ENCODE measurements around the gene FGD3.

The FGD3 gene

DNA sequence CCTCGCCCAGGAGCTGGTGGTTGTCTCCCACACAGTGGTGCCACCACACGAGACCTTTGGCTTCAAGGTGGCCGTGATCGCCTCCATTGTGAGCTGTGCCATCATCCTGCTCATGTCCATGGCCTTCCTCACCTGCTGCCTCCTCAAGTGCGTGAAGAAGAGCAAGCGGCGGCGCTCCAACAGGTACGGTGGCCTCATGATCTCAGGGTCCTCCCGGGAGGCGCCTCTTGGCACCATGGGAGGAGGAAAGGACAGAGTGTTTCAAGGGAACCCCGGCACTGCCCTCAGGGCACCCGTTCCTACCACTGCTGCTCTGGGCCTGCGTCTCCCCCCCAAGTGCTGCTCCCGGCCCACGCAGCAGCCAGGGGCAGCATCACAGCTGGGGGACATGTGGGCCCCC is 130.5 kb downstream of the FGD3 start:
- no peaks in the 10 kb centered on the region for H3K27me3 ChIP-seq
- peaks cover 0 to 3% (median 2%) of the 10 kb centered on the region in 4 donors for H3K4me1 ChIP-seq
- TF ChIP-seq, protein P1, sequence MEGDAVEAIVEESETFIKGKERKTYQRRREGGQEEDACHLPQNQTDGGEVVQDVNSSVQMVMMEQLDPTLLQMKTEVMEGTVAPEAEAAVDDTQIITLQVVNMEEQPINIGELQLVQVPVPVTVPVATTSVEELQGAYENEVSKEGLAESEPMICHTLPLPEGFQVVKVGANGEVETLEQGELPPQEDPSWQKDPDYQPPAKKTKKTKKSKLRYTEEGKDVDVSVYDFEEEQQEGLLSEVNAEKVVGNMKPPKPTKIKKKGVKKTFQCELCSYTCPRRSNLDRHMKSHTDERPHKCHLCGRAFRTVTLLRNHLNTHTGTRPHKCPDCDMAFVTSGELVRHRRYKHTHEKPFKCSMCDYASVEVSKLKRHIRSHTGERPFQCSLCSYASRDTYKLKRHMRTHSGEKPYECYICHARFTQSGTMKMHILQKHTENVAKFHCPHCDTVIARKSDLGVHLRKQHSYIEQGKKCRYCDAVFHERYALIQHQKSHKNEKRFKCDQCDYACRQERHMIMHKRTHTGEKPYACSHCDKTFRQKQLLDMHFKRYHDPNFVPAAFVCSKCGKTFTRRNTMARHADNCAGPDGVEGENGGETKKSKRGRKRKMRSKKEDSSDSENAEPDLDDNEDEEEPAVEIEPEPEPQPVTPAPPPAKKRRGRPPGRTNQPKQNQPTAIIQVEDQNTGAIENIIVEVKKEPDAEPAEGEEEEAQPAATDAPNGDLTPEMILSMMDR (IDR thresholded peaks at IDR 0.05) = no peak
- DNase-seq = no peak
- no peaks in the 10 kb centered on the region for H3K9me3 ChIP-seq
- no peak overlapping the region for H3K4me3 ChIP-seq
- H3K36me3 ChIP-seq = no peaks in the 10 kb centered on the region
- intact Hi-C loops (cut with DNase I; ENCODE audit: low total_unique reads) = no loop called here
- H3K27ac ChIP-seq = no peak overlapping the region

DNA sequence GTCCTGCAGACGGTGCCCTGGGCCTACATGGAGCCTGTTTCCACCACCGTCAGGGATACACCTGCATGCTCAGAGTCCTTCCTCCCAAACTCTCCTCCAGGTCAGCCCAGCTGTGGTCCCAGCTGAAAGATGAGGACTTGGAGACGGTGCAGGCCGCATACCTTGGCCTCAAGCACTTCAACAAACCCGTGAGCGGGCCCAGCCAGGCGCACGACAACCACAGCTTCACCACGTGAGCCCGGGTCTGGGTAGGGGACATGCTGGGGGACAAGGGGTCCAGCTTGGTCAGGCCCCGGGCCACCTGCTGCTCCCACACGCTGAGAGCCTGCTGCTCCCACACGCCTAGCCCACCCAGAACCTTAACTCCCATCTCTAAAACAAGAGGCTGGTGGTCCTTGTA is 132.0 kb downstream of the FGD3 start:
- no peak overlapping the region for H3K27ac ChIP-seq
- TF ChIP-seq, protein P1 (IDR thresholded peaks at IDR 0.05) = no peak
- H3K27me3 ChIP-seq = no peaks in the 10 kb centered on the region
- no peaks in the 10 kb centered on the region for H3K9me3 ChIP-seq
- H3K36me3 ChIP-seq = peaks cover 0 to 2% (median 0%) of the 10 kb centered on the region in 3 donors
- peak; percentile 12 to 48 for DNase-seq
- no peaks in the 10 kb centered on the region for H3K4me1 ChIP-seq
- intact Hi-C loops (cut with DNase I; ENCODE audit: low total_unique reads) = no loop called here
- no peak overlapping the region for H3K4me3 ChIP-seq

DNA sequence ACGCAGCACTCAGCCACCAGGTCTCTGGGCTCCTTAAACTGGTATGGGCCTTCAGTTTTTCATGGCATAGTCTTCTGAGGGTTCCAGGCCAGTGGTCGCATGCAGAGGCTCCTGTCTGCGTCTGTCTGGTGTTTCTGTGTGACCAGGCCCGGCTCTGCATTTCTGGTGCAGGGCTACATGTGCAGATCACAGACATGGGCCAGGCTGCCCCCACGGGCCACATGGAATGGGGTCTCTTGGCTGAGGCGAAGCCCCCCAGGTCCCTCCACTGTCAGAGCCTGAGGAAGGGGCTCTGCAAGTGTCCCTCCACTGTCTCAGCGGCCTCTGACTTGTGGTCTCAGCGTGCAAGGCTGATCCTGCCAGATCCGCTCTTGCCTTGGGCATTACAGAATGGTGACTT is 133.1 kb downstream of the FGD3 start:
- Histone ChIP-seq H3K4me1 (no peaks in the 10 kb centered on the region), H3K9me3 (no peaks in the 10 kb centered on the region), H3K4me3 (no peak overlapping the region), H3K36me3 (peaks cover 0 to 9% (median 0%) of the 10 kb centered on the region in 3 donors), H3K27ac (no peak overlapping the region), H3K27me3 (no peaks in the 10 kb centered on the region)
- TF ChIP-seq, protein P1 (IDR thresholded peaks at IDR 0.05) = no peak
- peak; percentile 12 to 57 for DNase-seq
- intact Hi-C loops (cut with DNase I; ENCODE audit: low total_unique reads) = no loop called here

DNA sequence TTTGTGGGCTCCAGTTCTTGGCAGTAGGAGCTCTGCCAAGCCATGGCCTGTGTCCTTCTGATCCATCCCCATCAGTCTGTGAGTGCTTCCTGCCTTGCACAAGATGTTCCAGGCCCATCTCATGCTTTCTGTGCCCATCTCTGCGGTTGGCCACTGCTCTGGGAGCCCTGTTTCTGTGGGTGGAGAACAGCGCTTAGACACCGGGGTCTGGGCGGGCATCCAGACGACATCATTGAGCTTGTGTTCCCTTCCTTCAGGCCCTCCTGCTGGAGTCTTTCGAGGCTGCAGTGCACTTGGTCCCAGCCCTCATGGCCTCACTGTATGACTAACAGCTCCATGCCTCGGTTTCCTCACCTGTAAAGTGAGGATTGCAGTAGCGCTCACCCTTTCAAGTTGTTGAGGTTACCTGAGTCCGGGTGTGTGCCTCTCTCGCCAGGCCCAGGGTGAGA is 133.8 kb downstream of the FGD3 start:
- Histone ChIP-seq H3K4me3 (no peak overlapping the region), H3K27ac (no peak overlapping the region), H3K9me3 (no peaks in the 10 kb centered on the region), H3K36me3 (peaks cover 0 to 9% (median 3%) of the 10 kb centered on the region in 3 donors), H3K4me1 (no peaks in the 10 kb centered on the region), H3K27me3 (no peaks in the 10 kb centered on the region)
- TF ChIP-seq, protein P1 (IDR thresholded peaks at IDR 0.05) = no peak
- peak; percentile 8 to 27 for DNase-seq
- intact Hi-C loops (cut with DNase I; ENCODE audit: low total_unique reads) = no loop called here

DNA sequence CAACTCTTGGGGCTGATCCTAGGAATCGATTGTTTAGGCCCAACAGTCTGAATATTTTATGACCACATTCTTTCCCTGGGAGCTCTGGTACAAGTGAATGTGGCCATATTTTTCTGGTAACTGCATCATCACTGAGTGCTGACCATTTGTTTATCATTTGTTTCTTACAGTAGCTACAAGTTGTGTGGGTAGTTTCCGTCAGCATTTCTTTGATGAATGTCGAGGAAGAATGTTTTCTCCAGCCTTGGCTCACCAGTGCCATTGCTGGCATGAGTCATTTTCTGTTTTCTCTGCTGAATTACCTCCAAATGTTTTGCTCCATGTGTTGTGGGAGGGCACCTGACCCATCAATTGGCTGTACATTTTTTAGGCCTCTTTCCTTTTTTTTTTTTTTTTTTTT is 134.6 kb downstream of the FGD3 start:
- Histone ChIP-seq H3K36me3 (peaks cover 0 to 9% (median 3%) of the 10 kb centered on the region in 3 donors), H3K9me3 (no peaks in the 10 kb centered on the region), H3K4me1 (no peaks in the 10 kb centered on the region), H3K4me3 (no peak overlapping the region), H3K27ac (no peak overlapping the region), H3K27me3 (no peaks in the 10 kb centered on the region)
- TF ChIP-seq, protein P1 (IDR thresholded peaks at IDR 0.05) = no peak
- DNase-seq = peak in 1 of 2 donors; percentile 3
- intact Hi-C loops (cut with DNase I; ENCODE audit: low total_unique reads) = no loop called here
